Esophagus muscularis mucosa (tissue), 4 donors: ENCODE measurements around the gene AP3S2. TPM values are rescaled to one million over a fixed set of nuclear protein-coding genes. Genes with fewer than 3 reads are reported as not detected.

Source experiments
- DNase-seq: peaks from one replicate; pipeline ENCODE4 v3.0.0-alpha.2; 2017; ENCODE audit errors: extremely low spot score
- H3K27ac ChIP-seq, 4 donors: fragments of 200-600 bp; sonication (generic); replicated peaks in 1 of 4; 1 replicate in 3 of 4; 2 replicates in 1 of 4; pipeline ENCODE4 v1.5.1; 2016 to 2019; ENCODE audit warnings: mild to moderate bottlenecking in 1 of 4
- H3K27me3 ChIP-seq, 4 donors: fragments of 200-600 bp; sonication (generic); one replicate each; pipeline versions ENCODE4 v1.5.1 to v1.6.0; 2016 to 2019
- H3K36me3 ChIP-seq, 4 donors: fragments of 200-600 bp; sonication (generic); one replicate each; pipeline ENCODE4 v1.5.1; 2016 to 2019
- H3K4me1 ChIP-seq, 4 donors: fragments of 200-600 bp; sonication (generic); one replicate each; pipeline ENCODE4 v1.5.1; 2016 to 2019
- H3K4me3 ChIP-seq, 4 donors: fragments of 200-600 bp; sonication (generic); 1 replicate in 2 of 4; 2 replicates in 2 of 4; pipeline ENCODE4 v1.5.1; 2016 to 2019; ENCODE audit warnings: mild to moderate bottlenecking in 4 of 4, moderate library complexity in 1 of 4
- H3K9me3 ChIP-seq, 4 donors: fragments of 200-600 bp; sonication (generic); 1 replicate in 3 of 4; 2 replicates in 1 of 4; pipeline ENCODE4 v1.5.1; 2016 to 2019
- EP300 ChIP-seq: sonication (generic); formaldehyde crosslinking; IDR thresholded peaks from one replicate; pipeline ENCODE4 v1.6.1; 2017; ENCODE audit warnings: antibody characterized with exemption
- POLR2A ChIP-seq: fragments of 450-650 bp; IDR thresholded peaks from one replicate; pipeline ENCODE4 v1.6.1; 2017; ENCODE audit warnings: antibody characterized with exemption, moderate library complexity, mild to moderate bottlenecking, low read depth
- POLR2AphosphoS5 ChIP-seq, 2 donors: sonication (generic); formaldehyde crosslinking; IDR thresholded peaks; one replicate each; pipeline ENCODE4 v1.6.1; 2017; ENCODE audit warnings: antibody characterized with exemption in 2 of 2
- WGBS: methylation state at CpG from one replicate; pipeline ENCODE4 v1.1.5; 2018; 5-methylcytosine and 5-hydroxymethylcytosine counted together
- intact Hi-C: fragments of 100-400 bp; cut with DNase I; formaldehyde crosslinking; loops from one replicate; pipeline ENCODE4 v1.15.1; 2023
- total RNA-seq, 4 donors: library from RNA; depleted of rRNA; stranded (reverse); fragments of >200 nt; gene quantifications; one replicate each; pipeline versions ENCODE4 v1.1.0 to v1.2.1, GENCODE V29; 2016
- TF ChIP-seq, protein P1 (sequence below), 3 experiments: fragments of 200-600 bp in 2 of 3; fragments of 450-650 bp in 1 of 3; sonication (generic) in 2 of 3; IDR thresholded peaks; one replicate each; pipeline ENCODE4 v1.5.1; 2017 to 2019; ENCODE audit warnings: antibody characterized with exemption in 3 of 3, mild to moderate bottlenecking in 2 of 3, moderate library complexity in 1 of 3

Gene AP3S2
- total RNA-seq, 4 donors from 2014 or later = 26.8 to 43.2 (median 37.3) TPM

DNA sequence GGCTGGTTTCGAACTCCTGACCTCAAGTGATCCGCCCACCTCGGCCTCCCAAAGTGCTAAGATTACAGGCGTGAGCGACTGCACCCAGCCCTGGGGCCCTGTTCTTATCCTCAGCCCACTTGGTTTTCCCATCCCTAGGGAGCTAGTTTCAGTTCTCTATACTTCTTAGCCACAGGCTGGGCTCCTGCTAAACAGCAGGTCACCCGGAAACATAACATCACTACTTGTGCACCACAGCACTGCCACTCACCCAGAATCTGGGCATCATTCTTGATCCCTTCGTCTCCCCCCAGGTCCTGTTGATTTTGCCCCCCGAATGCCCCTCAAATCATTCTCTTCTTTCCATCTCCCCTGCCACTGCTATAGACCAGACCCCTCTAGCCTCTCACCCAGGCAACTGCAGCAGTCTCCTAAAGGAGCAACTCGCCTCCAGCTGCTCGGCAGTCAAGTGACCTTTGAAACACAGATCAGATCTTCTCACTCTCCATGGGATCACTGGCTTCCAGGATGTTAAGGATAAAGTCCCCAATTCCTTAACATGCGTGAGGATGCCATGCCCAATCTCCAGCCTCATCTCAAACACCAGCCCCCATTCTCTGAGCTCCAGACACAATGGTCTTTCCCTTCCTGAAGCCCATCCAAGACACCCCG, 5.6 kb upstream of the AP3S2 start:
- Histone ChIP-seq H3K27ac (no peak overlapping the region), H3K36me3 (peaks cover 26 to 48% (median 43%) of the 10 kb centered on the region in 4 donors), H3K4me1 (peaks cover 0 to 5% (median 2%) of the 10 kb centered on the region in 4 donors), H3K27me3 (no peaks in the 10 kb centered on the region), H3K9me3 (no peaks in the 10 kb centered on the region), H3K4me3 (no peak overlapping the region)
- no peak for DNase-seq
- TF ChIP-seq EP300 (no peak), POLR2A (no peak), POLR2AphosphoS5 (IDR thresholded peaks at IDR 0.05) (no peak)
- TF ChIP-seq, protein P1, sequence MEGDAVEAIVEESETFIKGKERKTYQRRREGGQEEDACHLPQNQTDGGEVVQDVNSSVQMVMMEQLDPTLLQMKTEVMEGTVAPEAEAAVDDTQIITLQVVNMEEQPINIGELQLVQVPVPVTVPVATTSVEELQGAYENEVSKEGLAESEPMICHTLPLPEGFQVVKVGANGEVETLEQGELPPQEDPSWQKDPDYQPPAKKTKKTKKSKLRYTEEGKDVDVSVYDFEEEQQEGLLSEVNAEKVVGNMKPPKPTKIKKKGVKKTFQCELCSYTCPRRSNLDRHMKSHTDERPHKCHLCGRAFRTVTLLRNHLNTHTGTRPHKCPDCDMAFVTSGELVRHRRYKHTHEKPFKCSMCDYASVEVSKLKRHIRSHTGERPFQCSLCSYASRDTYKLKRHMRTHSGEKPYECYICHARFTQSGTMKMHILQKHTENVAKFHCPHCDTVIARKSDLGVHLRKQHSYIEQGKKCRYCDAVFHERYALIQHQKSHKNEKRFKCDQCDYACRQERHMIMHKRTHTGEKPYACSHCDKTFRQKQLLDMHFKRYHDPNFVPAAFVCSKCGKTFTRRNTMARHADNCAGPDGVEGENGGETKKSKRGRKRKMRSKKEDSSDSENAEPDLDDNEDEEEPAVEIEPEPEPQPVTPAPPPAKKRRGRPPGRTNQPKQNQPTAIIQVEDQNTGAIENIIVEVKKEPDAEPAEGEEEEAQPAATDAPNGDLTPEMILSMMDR (IDR thresholded peaks at IDR 0.05) = no peak
- intact Hi-C loops = no loop called here
- 85% methylated on average over 12 of the region's 12 CpGs for whole genome bisulfite sequencing

DNA sequence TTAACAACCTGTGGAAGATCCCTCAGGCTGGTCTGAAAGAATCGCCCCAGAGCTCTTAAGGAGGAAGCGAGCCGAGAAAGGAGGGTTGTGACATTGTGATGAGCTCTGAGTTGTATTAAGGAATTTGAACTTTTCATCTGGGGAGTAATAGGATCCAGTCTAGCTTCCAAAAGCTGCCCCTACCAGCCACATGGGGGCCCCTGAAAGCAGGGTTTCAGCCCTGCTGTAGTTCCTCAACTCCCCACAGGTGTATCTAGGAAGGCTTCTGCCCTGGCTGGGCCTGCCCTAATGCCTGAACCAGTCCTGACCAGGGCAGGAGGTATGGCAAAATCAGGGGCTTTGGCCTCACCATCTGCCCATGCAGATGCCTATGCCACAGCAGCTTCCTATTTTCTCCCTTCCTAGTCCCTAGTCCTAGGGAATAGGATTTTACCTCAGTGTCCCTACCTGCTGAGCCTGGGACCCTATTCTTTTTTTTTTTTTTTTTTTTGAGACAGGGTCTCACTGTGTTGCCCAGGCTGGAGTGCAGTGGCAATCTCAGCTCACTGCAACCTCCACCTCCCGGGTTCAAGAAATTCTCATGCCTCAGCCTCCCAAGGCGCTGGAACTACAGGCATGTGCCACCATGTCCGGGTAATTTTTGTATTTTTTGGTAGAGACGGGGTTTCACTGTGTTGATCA, 5.0 kb upstream of the AP3S2 start:
- intact Hi-C loops = no loop called here
- 86% methylated on average over 7 of the region's 7 CpGs for WGBS
- DNase-seq = no peak
- H3K4me3 ChIP-seq = no peak overlapping the region
- TF ChIP-seq EP300 (no peak), POLR2AphosphoS5 (IDR thresholded peaks at IDR 0.05) (no peak), POLR2A (no peak)
- TF ChIP-seq, protein P1 (IDR thresholded peaks at IDR 0.05) = peak; percentile 35 to 52 (median 40)
- H3K27ac ChIP-seq = no peak overlapping the region
- H3K9me3 ChIP-seq = no peaks in the 10 kb centered on the region
- no peaks in the 10 kb centered on the region for H3K27me3 ChIP-seq
- H3K4me1 ChIP-seq = peaks cover 0 to 6% (median 3%) of the 10 kb centered on the region in 4 donors
- H3K36me3 ChIP-seq = peaks cover 23 to 41% (median 36%) of the 10 kb centered on the region in 4 donors

DNA sequence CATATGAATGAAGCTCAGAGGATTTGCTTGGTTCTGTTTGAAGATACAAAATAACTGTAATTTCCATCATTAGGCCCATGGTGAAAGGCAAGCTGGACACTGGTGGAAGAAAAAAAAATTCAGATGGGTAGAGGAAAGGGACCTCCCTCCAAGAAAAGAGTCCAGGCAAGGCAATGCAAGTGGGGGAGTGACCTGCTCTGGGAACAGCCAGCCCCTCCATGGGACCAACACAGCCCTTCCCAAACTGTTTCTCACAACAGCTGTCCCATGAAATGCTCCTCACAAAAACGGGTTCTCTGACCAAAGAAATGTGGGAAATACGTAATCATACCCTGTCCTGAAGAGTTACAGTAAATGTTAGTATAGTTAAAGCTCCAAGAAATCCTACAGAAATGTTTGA, 4.4 kb upstream of the AP3S2 start:
- intact Hi-C loops = no loop called here
- TF ChIP-seq POLR2AphosphoS5 (IDR thresholded peaks at IDR 0.05) = no peak
- TF ChIP-seq EP300 = no peak
- no peak for TF ChIP-seq POLR2A
- TF ChIP-seq, protein P1 (IDR thresholded peaks at IDR 0.05) = no peak
- WGBS = 78% methylated on average over 2 of the region's 2 CpGs

DNA sequence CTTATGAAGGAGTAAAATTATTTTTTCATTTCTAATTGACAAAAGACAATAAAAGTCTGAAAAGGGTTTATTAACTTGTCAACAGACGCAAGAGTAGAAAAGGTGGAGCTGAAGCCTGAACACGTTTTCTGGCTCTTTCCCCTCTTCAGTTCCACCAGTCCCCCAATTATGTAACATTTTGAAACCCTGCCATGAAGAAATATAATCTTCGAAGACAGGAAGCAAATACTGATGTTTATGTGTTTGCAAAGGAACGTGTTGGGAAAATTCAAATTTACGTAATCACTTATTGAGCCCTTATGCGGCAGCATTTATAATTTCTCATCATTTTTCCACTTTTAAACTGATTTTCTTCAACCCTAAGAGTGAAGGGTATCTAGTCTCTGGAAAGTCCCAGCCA, 767 bp downstream of the AP3S2 start:
- WGBS = 18% methylated on average over 6 of the region's 6 CpGs
- H3K4me1 ChIP-seq = peaks cover 14 to 31% (median 20%) of the 10 kb centered on the region in 4 donors
- no peak for DNase-seq
- H3K27me3 ChIP-seq = no peaks in the 10 kb centered on the region
- peaks cover 6 to 10% (median 10%) of the 10 kb centered on the region in 4 donors for H3K36me3 ChIP-seq
- no peaks in the 10 kb centered on the region for H3K9me3 ChIP-seq
- H3K4me3 ChIP-seq = peak overlapping the region; percentile 87 to 93 (median 90)
- intact Hi-C loops = loop anchor here (5.0 kb wide), 1 partner anchor 179 kb away; no protein-coding TSS in a partner anchor
- TF ChIP-seq POLR2A = no peak
- TF ChIP-seq, protein P1 (IDR thresholded peaks at IDR 0.05) = no peak
- TF ChIP-seq POLR2AphosphoS5 (IDR thresholded peaks at IDR 0.05) = no peak
- TF ChIP-seq EP300 = no peak
- H3K27ac ChIP-seq = peak overlapping the region; percentile 91 to 94 (median 92)

More for the DNA sequence above, 4.4 kb upstream of the AP3S2 start:
- peaks cover under 1 to 7% (median 4%) of the 10 kb centered on the region in 4 donors for H3K4me1 ChIP-seq
- no peaks in the 10 kb centered on the region for H3K27me3 ChIP-seq
- DNase-seq = no peak
- H3K27ac ChIP-seq = no peak overlapping the region
- peaks cover 17 to 35% (median 30%) of the 10 kb centered on the region in 4 donors for H3K36me3 ChIP-seq
- H3K9me3 ChIP-seq = no peaks in the 10 kb centered on the region
- no peak overlapping the region for H3K4me3 ChIP-seq
